ENCODE data around the gene CHD9.
"Not testable (repeated sequence)": the region's sequence is repeated elsewhere in the genome, so short reads cannot be mapped to it uniquely, and the experiment has no call there.

CHD9 gene

GRCh38 chr16:53035176-53035942 is 19.4 kb upstream of the CHD9 start:
- H3K4me3 ChIP-seq (replicated peaks; ENCODE audit: low read depth, low read length) = no peak overlapping the region
- H3K27me3 ChIP-seq (replicated peaks; ENCODE audit: control insufficient read depth, insufficient read depth, low read length) = no peaks in the 10 kb centered on the region
- DNase-seq (ENCODE audit: extremely low read depth, insufficient read length) = no peak
- no peaks in the 10 kb centered on the region for H3K36me3 ChIP-seq (ENCODE audit: control insufficient read depth, insufficient read depth, low read length)
- no peak for TF ChIP-seq CTCF (IDR thresholded peaks at IDR 0.05; ENCODE audit: insufficient read depth, low read length, poor library complexity, severe bottlenecking)

GRCh38 chr16:53036066-53036465 is 18.7 kb upstream of the CHD9 start:
- TF ChIP-seq CTCF (IDR thresholded peaks at IDR 0.05; ENCODE audit: insufficient read depth, low read length, poor library complexity, severe bottlenecking) = no peak
- no peak for DNase-seq (ENCODE audit: extremely low read depth, insufficient read length)
- Histone ChIP-seq H3K36me3 (ENCODE audit: control insufficient read depth, insufficient read depth, low read length) (no peaks in the 10 kb centered on the region), H3K4me3 (replicated peaks; ENCODE audit: low read depth, low read length) (no peak overlapping the region), H3K27me3 (replicated peaks; ENCODE audit: control insufficient read depth, insufficient read depth, low read length) (no peaks in the 10 kb centered on the region)

GRCh38 chr16:53036711-53037110 is 18.1 kb upstream of the CHD9 start:
- not testable (repeated sequence) for H3K4me3 ChIP-seq (replicated peaks; ENCODE audit: low read depth, low read length); H3K36me3 ChIP-seq (ENCODE audit: control insufficient read depth, insufficient read depth, low read length); H3K27me3 ChIP-seq (replicated peaks; ENCODE audit: control insufficient read depth, insufficient read depth, low read length); DNase-seq (ENCODE audit: extremely low read depth, insufficient read length)

GRCh38 chr16:53040788-53041187 is 14.0 kb upstream of the CHD9 start:
- TF ChIP-seq CTCF (IDR thresholded peaks at IDR 0.05; ENCODE audit: insufficient read depth, low read length, poor library complexity, severe bottlenecking) = no peak
- no peak for DNase-seq (ENCODE audit: extremely low read depth, insufficient read length)
- Histone ChIP-seq H3K36me3 (ENCODE audit: control insufficient read depth, insufficient read depth, low read length) (no peaks in the 10 kb centered on the region; the same call in 1 of the 2 replicates), H3K4me3 (replicated peaks; ENCODE audit: low read depth, low read length) (no peak overlapping the region), H3K27me3 (replicated peaks; ENCODE audit: control insufficient read depth, insufficient read depth, low read length) (no peaks in the 10 kb centered on the region)

GRCh38 chr16:53041320-53042051 is 13.3 kb upstream of the CHD9 start:
- H3K27me3 ChIP-seq (replicated peaks; ENCODE audit: control insufficient read depth, insufficient read depth, low read length) = no peaks in the 10 kb centered on the region
- no peak overlapping the region for H3K4me3 ChIP-seq (replicated peaks; ENCODE audit: low read depth, low read length)
- no peak for DNase-seq (ENCODE audit: extremely low read depth, insufficient read length)
- H3K36me3 ChIP-seq (ENCODE audit: control insufficient read depth, insufficient read depth, low read length) = no peaks in the 10 kb centered on the region; the same call in 1 of the 2 replicates
- TF ChIP-seq CTCF (IDR thresholded peaks at IDR 0.05; ENCODE audit: insufficient read depth, low read length, poor library complexity, severe bottlenecking) = no peak

- H3K4me3 ChIP-seq (replicated peaks; ENCODE audit: low read depth, low read length) = no peak overlapping the region
- no peaks in the 10 kb centered on the region for H3K27me3 ChIP-seq (replicated peaks; ENCODE audit: control insufficient read depth, insufficient read depth, low read length)
- DNase-seq (ENCODE audit: extremely low read depth, insufficient read length) = no peak
- no peak for TF ChIP-seq CTCF (IDR thresholded peaks at IDR 0.05; ENCODE audit: insufficient read depth, low read length, poor library complexity, severe bottlenecking)
- H3K36me3 ChIP-seq (ENCODE audit: control insufficient read depth, insufficient read depth, low read length) = peaks cover under 1% of the 10 kb centered on the region
Measured at GRCh38 chr16:53042235-53042701, 12.5 kb upstream of the CHD9 start.

Measured in GM06990 (cell line).